Measurements from ENCODE around the gene CHSY1.
A peak's percentile ranks its signal among the peaks of the same experiment; 100 is the strongest.

Gene CHSY1

DNA sequence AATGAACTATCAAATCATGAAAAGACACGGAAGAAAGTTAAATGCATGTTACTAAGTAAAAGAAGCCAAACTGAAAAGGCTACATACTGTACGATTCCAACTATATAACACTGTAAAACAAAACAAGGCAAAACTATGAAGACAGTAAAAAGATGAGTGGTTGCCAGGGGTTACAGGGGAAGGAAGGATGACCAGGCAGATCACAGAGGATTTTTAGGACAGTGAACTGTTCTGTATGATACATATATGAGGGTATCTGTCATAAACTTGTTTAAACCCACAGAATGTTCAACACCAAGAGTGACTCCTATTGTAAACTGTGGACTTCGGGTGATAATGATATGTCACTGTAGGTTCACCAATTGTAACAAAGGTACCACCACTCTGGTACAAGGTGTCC is 60.6 kb downstream of the CHSY1 start:
- Histone ChIP-seq H3K4me1 (ENCODE audit: control insufficient read depth, insufficient read depth, low read length) (peaks cover 79% of the 10 kb centered on the region), H3K4me2 (ENCODE audit: low read length) (no peak overlapping the region)

DNA sequence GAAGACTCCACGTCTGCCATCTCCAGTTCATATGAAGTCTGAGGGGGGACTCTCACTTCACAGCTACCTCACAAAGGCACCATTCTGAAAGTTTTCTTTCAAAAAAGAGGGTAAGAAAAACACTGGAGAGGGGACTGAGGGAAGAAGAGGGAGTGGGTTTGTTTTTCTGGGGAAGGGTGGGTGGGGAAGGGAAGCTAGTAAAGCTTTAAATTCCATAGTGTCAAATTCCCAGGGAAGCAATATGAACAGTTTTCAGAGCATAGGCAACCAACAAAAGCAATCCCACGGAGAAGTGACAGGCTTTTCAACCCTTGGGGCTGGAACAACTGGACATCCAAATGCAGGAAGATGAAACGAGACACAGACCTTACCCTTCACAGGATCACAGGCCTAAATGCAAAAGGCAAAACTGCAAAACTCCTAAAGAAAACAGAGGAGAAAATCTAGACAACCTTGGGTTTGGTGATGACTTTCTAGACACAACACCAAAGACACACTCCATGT is 61.7 kb downstream of the CHSY1 start:
- H3K36me3 ChIP-seq (ENCODE audit: insufficient read depth, low read length): no peaks in the 10 kb centered on the region
- peak overlapping the region; percentile 91 for H3K4me2 ChIP-seq (ENCODE audit: low read length)
- H3K4me1 ChIP-seq (ENCODE audit: control insufficient read depth, insufficient read depth, low read length): peaks cover 79% of the 10 kb centered on the region
- no peaks in the 10 kb centered on the region for H3K9me3 ChIP-seq (replicated peaks; ENCODE audit: low read length)
- peak overlapping the region; percentile 23 for H3K9ac ChIP-seq (ENCODE audit: low read depth, low read length)
- no peaks in the 10 kb centered on the region for H3K27me3 ChIP-seq (ENCODE audit: control insufficient read depth, insufficient read depth, low read length)
- no peak overlapping the region for H3K4me3 ChIP-seq (ENCODE audit: low read length)

More for the DNA sequence above, 60.6 kb downstream of the CHSY1 start:
- no peaks in the 10 kb centered on the region for H3K9me3 ChIP-seq (replicated peaks; ENCODE audit: low read length)
- no peaks in the 10 kb centered on the region for H3K27me3 ChIP-seq (ENCODE audit: control insufficient read depth, insufficient read depth, low read length)
- H3K36me3 ChIP-seq (ENCODE audit: insufficient read depth, low read length): no peaks in the 10 kb centered on the region
- no peak overlapping the region for H3K9ac ChIP-seq (ENCODE audit: low read depth, low read length)
- no peak overlapping the region for H3K4me3 ChIP-seq (ENCODE audit: low read length)

DNA sequence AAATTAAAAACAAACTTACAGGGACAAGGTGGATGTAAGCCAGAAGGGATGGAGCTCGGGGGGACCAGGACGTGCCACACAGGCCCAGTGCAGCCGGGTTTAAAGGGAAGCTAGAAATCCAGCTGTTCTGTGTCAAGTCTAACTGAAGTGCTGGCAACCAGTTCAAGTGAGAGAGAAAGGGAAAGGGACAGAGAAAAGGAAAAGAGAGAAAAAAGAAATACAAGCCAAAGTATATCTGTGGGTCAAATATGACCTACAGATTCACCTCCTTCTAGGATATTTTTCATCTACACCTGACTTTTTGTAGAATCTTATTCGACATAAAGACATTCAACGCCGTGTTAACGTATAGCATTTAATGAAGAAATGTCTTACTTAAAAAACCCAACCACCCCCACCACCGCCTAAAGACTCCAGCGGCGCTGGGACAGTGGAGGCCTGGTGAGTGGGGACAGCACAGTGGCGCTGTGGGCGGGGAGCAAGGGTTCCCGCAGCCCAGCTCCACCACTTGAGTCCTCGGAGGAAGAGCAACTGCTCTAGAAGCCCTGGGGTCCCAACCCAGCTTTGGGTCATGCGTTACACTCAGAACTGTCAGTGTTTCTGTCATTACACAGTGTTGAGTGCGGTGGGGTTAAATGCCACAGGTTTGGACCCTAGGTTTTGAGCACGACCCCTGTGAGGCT is 62.3 kb downstream of the CHSY1 start:
- no peaks in the 10 kb centered on the region for H3K27me3 ChIP-seq (ENCODE audit: control insufficient read depth, insufficient read depth, low read length)
- peak overlapping the region; percentile 67 for H3K4me3 ChIP-seq (ENCODE audit: low read length)
- H3K4me1 ChIP-seq (ENCODE audit: control insufficient read depth, insufficient read depth, low read length): peaks cover 76% of the 10 kb centered on the region
- H3K9ac ChIP-seq (ENCODE audit: low read depth, low read length): peak overlapping the region; percentile 85
- H3K4me2 ChIP-seq (ENCODE audit: low read length): peak overlapping the region; percentile 91
- no peaks in the 10 kb centered on the region for H3K9me3 ChIP-seq (replicated peaks; ENCODE audit: low read length)
- H3K36me3 ChIP-seq (ENCODE audit: insufficient read depth, low read length): no peaks in the 10 kb centered on the region

DNA sequence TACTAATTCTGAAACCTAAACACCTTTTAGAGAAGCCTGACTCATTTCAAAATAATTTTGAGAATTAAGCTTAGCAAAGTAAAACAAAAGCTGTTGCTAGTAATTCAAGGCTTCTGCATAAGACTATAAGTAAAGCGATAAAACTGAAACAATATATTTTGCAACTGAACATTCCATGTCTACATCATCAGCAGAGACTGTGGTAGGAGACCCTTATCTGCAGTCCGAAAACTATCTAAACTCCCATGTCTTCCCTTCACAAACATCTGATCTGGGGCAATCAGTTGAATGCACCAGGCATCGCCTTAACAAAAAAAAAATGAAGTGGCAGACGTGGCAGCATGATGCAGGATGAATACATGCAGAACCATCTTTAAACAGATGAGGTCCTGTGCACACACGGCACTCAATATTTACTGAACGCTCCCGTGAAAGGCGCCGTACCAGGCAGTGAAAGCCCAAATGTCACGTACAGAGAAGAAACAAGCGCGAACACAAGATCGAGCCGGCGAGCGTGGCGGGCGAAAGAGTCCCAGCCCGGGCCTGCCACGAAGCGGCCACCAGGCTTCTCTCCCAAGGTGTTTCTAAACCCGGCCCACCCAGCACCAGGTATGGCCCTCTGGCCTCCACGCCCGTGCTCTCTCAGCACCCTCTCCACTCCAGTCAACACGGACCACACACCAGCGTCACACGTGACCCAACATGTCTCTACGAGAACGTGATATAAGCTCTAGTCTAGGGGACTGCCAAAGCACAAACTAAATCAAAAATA is 63.0 kb downstream of the CHSY1 start:
- H3K27me3 ChIP-seq (ENCODE audit: control insufficient read depth, insufficient read depth, low read length): no peaks in the 10 kb centered on the region
- H3K4me3 ChIP-seq (ENCODE audit: low read length): peak overlapping the region; percentile 67
- peak overlapping the region; percentile 91 for H3K4me2 ChIP-seq (ENCODE audit: low read length)
- peak overlapping the region; percentile 85 for H3K9ac ChIP-seq (ENCODE audit: low read depth, low read length)
- H3K36me3 ChIP-seq (ENCODE audit: insufficient read depth, low read length): no peaks in the 10 kb centered on the region
- H3K9me3 ChIP-seq (replicated peaks; ENCODE audit: low read length): no peaks in the 10 kb centered on the region
- H3K4me1 ChIP-seq (ENCODE audit: control insufficient read depth, insufficient read depth, low read length): peaks cover 73% of the 10 kb centered on the region

DNA sequence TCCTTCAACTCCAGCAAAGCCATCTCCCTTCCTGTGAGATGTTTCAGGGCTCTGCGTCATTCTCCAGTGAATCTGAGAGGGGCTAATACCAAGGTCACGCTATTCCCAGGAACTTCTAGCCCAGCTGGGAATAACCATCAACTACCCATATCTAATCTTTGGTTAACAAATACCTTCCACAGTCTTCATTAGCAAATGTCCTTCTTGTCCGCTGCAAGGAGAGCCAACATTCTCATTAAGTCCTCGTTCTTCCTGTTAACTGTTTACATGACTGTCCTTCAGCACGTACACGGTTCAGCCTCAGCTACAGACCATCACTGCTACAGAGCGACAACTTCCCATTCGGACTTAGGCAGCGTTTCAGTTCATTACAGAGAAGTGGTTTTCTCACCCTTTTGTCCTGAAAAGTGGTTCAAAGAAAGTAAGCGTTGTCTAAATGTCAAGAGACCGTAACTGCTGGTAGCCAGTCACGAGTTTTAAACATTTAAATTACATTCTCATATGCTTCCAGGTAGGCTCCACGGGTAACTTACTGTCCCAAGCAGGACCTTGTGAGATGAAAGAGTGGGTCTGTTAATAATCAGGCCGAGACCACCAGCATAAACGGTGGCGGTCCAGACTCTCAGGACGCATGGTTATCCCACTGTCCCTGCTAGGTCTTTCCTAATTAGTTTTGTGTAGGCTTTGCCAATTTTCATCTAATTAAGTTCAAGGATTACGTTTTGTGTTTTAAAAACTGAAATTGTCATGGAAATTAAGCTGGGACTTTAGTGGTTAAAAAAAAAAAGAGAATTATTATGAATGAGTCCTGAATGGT is 63.8 kb downstream of the CHSY1 start:
- Histone ChIP-seq H3K4me1 (ENCODE audit: control insufficient read depth, insufficient read depth, low read length) (peaks cover 71% of the 10 kb centered on the region), H3K9me3 (replicated peaks; ENCODE audit: low read length) (no peaks in the 10 kb centered on the region), H3K36me3 (ENCODE audit: insufficient read depth, low read length) (no peaks in the 10 kb centered on the region), H3K9ac (ENCODE audit: low read depth, low read length) (peak overlapping the region; percentile 85), H3K4me3 (ENCODE audit: low read length) (peak overlapping the region; percentile 67), H3K4me2 (ENCODE audit: low read length) (peak overlapping the region; percentile 91), H3K27me3 (ENCODE audit: control insufficient read depth, insufficient read depth, low read length) (no peaks in the 10 kb centered on the region)

DNA sequence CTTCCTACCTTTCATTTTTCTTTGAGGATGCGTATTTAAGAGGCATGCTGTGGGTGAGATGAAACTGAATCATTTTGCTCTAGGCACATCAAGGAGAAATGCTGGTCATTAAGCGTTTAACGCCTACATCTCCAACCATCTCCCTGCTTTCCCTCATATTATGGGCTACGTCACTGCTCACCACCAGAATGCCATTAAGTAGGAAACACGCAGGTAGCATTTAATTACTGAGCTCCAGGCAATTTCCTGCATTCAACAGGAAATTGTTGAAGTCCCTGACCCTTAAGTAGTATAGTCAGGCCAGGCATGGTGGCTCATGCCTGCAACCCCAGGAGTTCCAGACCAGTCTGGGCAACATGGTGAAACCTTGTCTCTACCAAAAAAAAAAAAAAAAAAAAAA is 66.1 kb downstream of the CHSY1 start:
- peaks cover 4% of the 10 kb centered on the region for H3K36me3 ChIP-seq (ENCODE audit: insufficient read depth, low read length)
- H3K27me3 ChIP-seq (ENCODE audit: control insufficient read depth, insufficient read depth, low read length): no peaks in the 10 kb centered on the region
- peaks cover 54% of the 10 kb centered on the region for H3K4me1 ChIP-seq (ENCODE audit: control insufficient read depth, insufficient read depth, low read length)
- H3K9me3 ChIP-seq (replicated peaks; ENCODE audit: low read length): no peaks in the 10 kb centered on the region
- H3K4me3 ChIP-seq (ENCODE audit: low read length): no peak overlapping the region
- no peak overlapping the region for H3K9ac ChIP-seq (ENCODE audit: low read depth, low read length)
- H3K4me2 ChIP-seq (ENCODE audit: low read length): no peak overlapping the region

DNA sequence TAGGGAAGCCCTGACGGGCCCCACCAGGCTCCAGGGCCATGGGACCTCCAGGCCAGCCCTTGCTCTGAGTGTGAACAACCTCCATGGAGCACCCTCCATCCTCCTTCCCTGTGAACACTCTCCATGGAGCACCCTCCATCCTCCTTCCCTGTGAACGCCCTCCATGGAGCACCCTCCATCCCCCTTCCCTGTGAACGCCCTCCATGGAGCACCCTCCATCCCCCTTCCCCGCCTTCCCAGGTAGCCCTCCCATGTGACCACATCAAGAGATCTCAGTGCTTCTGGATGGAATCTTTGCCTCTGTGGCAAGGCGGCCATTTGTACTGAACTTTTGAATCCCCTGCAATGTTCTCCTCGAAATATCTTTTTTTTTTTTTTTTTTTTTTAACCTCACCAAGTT is 66.5 kb downstream of the CHSY1 start:
- peaks cover 4% of the 10 kb centered on the region for H3K36me3 ChIP-seq (ENCODE audit: insufficient read depth, low read length)
- no peak overlapping the region for H3K4me2 ChIP-seq (ENCODE audit: low read length)
- H3K9me3 ChIP-seq (replicated peaks; ENCODE audit: low read length): no peaks in the 10 kb centered on the region
- no peak overlapping the region for H3K4me3 ChIP-seq (ENCODE audit: low read length)
- no peak overlapping the region for H3K9ac ChIP-seq (ENCODE audit: low read depth, low read length)
- H3K27me3 ChIP-seq (ENCODE audit: control insufficient read depth, insufficient read depth, low read length): no peaks in the 10 kb centered on the region
- peaks cover 54% of the 10 kb centered on the region for H3K4me1 ChIP-seq (ENCODE audit: control insufficient read depth, insufficient read depth, low read length)

DNA sequence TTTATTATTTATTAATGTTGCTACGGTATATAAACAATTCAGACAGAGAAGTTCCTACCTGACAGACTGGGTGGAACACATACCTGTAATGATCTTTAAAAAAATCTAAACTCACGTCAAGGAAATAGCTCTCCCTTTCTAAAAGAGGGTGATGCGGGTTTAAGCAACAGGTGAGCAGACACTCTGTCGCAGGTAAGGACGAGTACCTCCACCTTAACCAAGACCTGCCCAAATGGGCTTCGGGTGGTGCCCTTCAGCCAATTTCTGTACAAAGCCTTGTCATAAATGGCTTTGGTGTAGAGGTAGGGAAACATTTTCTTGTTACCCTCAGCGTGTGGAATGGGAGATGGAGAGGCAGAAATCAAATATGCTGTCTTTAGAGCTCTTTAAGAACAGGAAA is 67.0 kb downstream of the CHSY1 start:
- Histone ChIP-seq H3K36me3 (ENCODE audit: insufficient read depth, low read length) (peaks cover 4% of the 10 kb centered on the region), H3K4me1 (ENCODE audit: control insufficient read depth, insufficient read depth, low read length) (peaks cover 54% of the 10 kb centered on the region), H3K4me3 (ENCODE audit: low read length) (no peak overlapping the region), H3K4me2 (ENCODE audit: low read length) (no peak overlapping the region), H3K9me3 (replicated peaks; ENCODE audit: low read length) (no peaks in the 10 kb centered on the region), H3K9ac (ENCODE audit: low read depth, low read length) (no peak overlapping the region), H3K27me3 (ENCODE audit: control insufficient read depth, insufficient read depth, low read length) (no peaks in the 10 kb centered on the region)

DNA sequence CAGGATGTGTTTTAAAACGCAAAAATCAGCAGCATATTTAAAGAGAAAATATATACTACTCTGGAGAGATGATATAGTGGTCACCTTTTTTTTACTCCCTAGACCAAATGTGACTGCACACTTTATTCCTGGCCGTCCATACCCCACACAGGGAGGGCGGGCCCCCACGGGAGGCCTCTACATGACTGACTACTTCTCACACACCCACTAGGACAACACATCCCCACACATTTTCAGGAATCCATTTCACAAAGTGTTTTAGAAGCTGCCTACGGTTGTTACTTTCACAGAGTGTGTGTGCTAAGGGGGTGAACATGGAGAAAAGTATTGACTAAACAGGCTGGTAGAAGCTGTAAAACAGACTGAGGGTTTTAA is 67.9 kb downstream of the CHSY1 start:
- Histone ChIP-seq H3K36me3 (ENCODE audit: insufficient read depth, low read length) (peaks cover 4% of the 10 kb centered on the region), H3K9ac (ENCODE audit: low read depth, low read length) (peak overlapping the region; percentile 60), H3K9me3 (replicated peaks; ENCODE audit: low read length) (no peaks in the 10 kb centered on the region), H3K4me1 (ENCODE audit: control insufficient read depth, insufficient read depth, low read length) (peaks cover 54% of the 10 kb centered on the region), H3K4me2 (ENCODE audit: low read length) (peak overlapping the region; percentile 54), H3K27me3 (ENCODE audit: control insufficient read depth, insufficient read depth, low read length) (no peaks in the 10 kb centered on the region), H3K4me3 (ENCODE audit: low read length) (no peak overlapping the region)

DNA sequence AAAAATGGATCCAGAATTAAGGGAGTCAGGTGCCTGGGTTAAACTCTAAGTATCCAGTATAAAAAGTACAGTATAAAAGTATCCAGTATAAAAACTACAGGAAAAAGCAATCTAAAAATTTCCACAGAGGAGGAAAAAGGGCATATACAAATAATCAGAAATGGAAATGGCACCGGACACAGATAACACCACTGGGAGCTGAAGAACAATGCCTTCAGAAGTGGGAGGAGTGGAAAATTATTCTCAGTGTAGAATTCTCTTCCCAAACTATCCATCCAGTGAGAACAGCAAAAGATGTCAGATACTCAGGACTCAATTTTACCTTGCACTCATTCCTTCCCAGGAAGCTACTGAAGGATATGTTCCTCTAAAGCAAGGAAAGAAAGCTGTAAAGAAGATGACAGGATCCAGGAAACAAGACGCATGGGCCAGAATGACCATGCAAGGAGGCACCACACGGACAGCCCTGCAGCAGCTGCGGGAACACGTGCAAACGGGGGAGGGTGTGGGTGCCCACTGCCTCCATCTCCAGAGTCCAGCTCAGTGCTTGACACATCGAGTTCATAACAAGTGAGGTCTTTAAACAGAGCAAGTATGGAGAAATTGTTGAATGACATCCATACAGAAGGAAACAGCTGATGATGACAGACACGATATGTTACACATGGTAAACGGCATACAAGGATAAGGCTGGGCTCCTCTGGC is 68.5 kb downstream of the CHSY1 start:
- Histone ChIP-seq H3K4me1 (ENCODE audit: control insufficient read depth, insufficient read depth, low read length) (peaks cover 52% of the 10 kb centered on the region), H3K9ac (ENCODE audit: low read depth, low read length) (peak overlapping the region; percentile 60), H3K36me3 (ENCODE audit: insufficient read depth, low read length) (peaks cover 8% of the 10 kb centered on the region)

DNA sequence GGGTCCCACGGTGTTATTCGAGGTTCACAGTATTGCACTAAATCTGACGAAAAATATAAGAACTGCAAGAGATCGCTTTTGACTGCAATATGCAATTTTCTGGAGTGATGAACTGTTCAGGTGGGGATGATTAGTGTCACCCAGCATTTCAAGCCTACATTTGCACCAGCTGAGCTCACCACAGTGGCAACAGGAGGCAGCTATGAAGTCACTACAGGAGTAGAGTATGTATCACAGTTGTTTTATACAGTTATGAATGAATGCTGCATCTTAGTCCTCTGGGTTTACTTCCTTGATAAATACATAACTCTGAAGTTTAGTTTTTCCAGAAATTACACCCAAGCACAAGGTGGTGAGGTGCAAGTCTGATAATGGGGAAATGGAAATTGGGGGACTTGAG is 69.6 kb downstream of the CHSY1 start:
- Histone ChIP-seq H3K4me2 (ENCODE audit: low read length) (no peak overlapping the region), H3K4me3 (ENCODE audit: low read length) (no peak overlapping the region), H3K36me3 (ENCODE audit: insufficient read depth, low read length) (peaks cover 17% of the 10 kb centered on the region), H3K9me3 (replicated peaks; ENCODE audit: low read length) (no peaks in the 10 kb centered on the region), H3K4me1 (ENCODE audit: control insufficient read depth, insufficient read depth, low read length) (peaks cover 40% of the 10 kb centered on the region), H3K9ac (ENCODE audit: low read depth, low read length) (no peak overlapping the region), H3K27me3 (ENCODE audit: control insufficient read depth, insufficient read depth, low read length) (no peaks in the 10 kb centered on the region)

More for the DNA sequence above, 68.5 kb downstream of the CHSY1 start:
- no peaks in the 10 kb centered on the region for H3K9me3 ChIP-seq (replicated peaks; ENCODE audit: low read length)
- no peaks in the 10 kb centered on the region for H3K27me3 ChIP-seq (ENCODE audit: control insufficient read depth, insufficient read depth, low read length)
- peak overlapping the region; percentile 54 for H3K4me2 ChIP-seq (ENCODE audit: low read length)
- no peak overlapping the region for H3K4me3 ChIP-seq (ENCODE audit: low read length)
